Fibroblast of peridontal ligament (primary cell): ENCODE measurements around the gene VIPR1.

ENCODE experiments used
- DNase-seq: peaks from one replicate; pipeline ENCODE4 v3.0.0-alpha.2; 2010; ENCODE audit errors: extremely low read depth

The VIPR1 gene

DNA sequence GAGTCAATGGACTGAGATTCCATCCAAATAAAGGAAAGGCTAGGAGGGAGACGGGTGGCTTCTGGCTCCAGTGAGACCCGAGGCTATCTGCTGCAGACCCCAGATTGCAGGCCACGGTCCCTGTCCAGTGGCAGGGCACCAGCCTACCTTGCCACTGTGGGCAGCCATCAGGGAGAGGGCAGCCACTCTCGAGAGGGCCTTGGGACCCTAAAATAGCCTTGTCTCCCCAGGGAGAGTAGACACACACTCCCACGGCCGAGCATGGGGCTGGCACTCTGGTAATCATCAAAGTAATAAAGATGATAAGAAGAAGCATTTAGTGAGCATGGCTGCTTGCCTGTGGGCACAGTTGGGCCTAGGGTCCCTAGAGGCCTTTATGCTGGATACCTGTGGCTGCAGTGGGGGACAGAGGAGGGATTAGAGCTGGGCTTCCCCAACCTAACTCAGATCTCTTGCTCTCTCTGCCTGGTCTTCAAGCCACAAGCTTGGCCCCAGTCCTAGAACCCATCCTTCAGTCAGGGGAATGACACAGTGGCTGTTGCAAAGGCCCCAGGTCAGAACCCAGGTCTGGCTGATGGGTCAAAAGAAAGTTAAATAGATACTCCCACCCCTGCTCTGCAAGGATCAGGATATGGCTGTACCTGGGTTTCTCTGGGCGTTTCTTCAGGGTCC lies 9.2 kb upstream of the VIPR1 start:
- no peak for DNase-seq

DNA sequence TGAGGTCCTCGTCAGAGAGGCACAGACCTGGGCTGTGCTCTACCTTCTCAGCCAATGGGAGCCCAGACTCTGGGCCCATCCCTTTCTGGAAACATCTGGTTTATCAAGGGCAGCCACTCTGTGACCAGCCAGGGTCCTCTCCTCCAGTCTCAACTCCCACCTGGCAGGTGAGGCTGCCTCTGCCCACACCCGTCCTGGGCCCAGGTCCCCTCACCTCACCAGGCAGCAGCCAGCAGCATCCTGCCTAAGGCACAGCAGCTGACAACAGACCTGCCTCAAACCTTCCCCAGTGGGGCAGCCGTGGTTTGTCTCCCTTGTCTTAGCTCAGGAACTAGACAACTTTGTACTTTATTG lies 8.7 kb upstream of the VIPR1 start:
- DNase-seq = no peak

DNA sequence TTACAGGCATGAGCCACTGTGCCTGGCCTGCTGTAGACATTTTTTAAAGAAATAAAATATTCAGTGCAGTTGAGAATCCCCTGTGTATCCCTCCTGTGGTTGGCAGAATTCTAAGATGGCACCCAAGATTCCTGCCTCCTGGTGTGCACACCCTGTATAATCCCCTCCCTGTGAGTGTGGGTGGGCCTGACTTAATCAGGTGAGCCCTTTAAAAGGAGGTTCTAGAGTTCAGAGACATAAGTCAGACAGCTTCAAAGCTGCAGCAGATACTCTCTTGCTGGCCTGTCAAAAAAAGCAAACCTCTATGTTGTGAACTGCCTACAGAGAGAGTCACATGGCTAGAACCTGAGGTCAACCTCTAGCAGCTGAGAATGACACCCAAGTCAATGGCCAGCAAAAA lies 7.0 kb upstream of the VIPR1 start:
- no peak for DNase-seq

DNA sequence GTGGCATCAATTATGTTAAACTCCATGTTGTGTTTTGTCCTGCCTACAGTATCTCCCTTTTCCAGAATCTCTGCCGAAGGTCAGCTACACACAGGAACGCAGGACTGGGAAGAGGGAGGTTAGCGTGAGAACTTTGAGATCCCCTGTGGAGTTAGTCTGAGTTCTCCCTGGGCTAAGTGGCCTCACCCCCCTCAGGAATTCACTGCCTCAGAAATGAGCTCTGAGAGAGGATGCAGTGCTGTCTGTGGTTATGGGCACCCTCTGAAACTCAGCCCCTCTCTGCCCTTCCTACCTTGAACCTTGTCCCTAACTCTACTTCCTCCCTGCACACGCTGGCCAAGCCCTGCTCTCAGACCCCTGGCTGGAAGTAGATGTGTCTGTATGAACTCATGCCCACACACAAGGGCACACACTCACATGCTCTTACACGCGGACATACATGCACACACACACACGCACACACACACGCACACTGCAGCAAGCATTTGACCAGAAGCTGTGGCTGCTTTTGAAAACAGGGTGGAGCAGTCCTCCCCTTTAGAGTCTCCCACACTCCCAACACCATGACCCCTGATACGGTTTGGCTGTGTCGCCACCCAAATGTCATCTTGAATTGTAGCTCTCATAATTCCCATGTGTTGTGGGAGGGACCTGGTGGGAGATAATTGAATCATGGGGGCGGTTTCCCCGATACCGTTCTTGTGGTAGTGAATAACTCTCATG lies 5.3 kb upstream of the VIPR1 start:
- DNase-seq = peak; percentile 3

DNA sequence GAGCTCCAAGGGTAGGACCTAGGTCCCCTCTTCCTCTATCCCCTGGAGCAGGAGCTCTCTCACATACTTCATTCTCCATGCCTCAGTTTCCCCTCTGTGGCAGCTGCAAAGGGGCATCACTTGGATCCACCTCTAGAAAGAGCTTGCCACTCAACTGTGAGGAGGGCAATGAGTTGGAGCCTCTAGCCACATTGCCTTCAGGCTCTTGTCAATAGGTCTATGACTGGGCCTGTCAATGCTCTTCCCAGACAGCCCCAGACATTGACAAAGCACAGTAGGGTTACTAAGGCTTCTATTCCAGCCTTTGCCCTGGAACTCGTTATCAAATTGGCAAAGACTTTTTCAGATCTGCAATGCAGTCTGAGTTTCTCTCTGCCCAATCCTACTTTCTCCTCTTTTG lies 4.4 kb upstream of the VIPR1 start:
- DNase-seq = no peak

DNA sequence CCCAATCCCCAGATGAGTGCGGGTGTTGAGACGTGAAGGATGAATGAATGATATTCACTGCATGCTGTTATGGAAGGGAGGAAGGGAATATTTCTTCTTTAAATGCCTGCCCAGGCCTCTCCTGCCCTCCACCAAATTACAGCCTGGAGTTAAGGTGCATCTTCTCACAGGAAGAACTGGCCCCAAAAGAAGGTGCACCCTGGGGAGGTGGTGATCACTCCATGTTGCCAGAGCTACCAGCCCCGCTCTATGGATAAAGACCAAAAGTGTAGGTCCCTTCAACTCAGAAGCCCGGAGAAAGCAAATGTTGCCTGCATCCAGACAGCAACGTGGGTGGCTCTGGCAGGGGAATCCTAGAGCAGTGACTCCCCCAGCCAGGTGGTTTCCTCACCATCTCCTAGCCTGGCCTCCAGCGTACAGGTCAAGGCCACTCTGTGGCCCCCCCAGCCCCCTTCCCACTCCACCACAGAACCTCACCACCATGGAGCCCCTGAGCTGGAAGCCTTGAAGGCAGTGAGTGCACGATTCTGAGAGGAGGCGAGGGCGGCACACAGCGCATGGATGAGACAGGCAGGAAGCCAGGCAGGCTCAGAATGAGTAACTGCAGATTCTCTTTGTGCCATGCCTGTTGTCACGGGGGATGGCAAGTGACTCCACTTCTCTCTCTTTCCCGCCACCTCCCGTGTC lies 3.5 kb upstream of the VIPR1 start:
- no peak for DNase-seq

DNA sequence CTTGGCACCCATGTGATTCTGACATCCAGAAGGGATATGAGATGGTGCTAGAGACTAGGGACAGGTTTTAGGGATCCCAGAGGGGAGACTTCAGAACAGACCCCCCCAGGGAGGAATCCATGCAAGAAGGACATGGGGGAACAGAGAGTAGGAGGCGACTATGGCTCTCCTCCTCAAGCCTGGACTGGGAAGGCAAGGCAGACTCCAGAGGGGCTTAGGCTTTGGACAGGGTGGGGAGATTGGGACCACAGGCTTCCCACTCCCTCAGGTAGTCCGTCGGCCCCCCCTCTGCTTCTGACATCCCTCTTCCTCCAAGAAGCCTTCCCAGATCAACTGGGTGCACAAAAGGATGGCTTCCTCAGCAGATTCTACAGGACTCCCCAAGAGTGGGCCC lies 3.0 kb upstream of the VIPR1 start:
- DNase-seq = no peak

DNA sequence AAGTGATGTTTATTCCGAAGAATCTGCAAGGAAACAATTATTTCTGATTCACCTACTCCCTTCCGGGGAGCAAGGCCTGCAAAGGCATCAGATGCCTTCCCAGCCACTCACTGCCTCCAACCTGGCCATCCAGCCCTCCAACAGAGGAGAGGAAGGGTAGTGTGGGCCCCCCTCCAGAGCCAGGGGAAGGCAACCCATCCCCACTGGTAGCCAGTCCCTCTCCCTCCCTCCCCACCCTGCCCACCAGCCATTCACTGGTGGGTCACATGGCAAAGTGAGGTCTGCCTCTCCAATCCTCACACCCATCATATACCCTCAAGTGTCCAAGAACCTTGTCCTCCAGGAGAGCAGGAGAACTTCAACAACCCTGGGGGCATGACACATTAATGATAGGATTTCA lies 2.4 kb upstream of the VIPR1 start:
- no peak for DNase-seq

DNA sequence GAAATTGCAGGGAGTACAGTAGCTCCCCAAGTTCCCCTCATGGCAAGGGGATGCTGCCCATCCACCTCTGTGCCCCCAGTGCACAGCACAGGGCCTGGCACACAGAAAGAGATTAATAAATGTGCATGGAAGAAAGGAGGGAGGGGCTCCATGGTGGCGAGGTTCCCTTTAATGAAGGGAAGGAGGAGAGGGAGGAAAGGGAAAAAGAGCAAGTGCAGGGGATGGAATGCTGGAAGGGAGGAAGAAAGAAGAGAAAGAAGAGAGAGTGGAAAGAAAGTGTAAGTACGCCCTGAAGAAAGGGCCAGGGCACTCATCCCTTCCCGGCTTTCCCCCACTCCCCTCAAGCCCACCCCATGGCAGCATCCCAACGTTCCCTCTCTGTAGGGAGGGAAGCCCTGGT lies 1.5 kb upstream of the VIPR1 start:
- DNase-seq = no peak

DNA sequence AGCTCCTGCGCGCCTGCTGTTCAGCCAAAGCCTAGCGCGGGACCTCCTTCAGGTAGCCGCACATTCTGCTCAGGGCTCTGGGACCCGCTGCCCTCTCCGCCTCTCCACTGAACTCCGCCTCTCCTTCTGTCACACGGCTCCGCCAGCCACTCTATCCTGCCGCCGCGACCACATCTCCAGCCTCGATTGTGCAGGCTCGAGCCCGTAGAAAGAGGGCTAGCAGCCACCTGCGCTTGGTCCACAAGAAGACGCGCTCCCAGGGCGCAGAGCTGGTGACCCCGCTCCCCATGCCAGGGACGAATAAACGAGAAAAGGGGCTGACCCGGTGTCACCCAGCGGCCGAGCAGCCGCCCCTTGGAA lies 1.1 kb upstream of the VIPR1 start:
- no peak for DNase-seq

DNA sequence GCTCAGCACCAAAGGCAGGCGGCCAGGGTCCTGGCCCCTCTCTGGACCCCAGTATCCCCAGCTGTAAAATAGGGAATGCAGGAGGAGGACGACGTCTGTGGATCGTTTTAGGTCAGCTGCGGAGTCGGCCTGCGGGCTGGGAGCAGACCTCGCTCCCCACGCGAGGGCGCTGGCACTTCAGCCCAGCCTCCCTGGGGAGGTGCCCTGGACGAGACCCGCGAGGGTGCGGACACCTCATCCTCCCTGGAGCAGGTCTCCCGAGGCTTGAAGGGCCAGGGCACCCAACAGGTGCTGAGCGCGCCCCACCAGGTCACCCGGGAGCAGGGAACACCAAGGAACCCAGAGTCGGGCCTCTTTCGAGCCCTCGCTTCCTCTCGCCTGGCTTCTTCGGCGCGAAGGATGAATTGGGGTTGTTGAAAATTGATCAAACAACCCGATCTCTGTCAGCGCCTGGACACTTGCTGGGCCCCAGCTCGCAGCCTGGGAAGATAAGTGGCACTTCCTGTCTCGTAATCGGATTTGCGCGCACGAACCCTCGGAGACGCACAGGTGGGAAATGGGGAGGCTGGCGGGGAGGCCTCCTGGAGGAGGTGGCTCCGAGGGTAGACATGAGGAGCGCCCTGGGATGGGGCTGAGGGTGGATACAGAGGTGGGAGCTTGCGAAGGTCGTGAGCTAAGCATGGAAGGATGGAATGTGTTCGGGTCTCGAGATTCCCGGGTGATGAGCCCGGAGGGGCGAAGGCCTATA lies 588 bp upstream of the VIPR1 start:
- no peak for DNase-seq

DNA sequence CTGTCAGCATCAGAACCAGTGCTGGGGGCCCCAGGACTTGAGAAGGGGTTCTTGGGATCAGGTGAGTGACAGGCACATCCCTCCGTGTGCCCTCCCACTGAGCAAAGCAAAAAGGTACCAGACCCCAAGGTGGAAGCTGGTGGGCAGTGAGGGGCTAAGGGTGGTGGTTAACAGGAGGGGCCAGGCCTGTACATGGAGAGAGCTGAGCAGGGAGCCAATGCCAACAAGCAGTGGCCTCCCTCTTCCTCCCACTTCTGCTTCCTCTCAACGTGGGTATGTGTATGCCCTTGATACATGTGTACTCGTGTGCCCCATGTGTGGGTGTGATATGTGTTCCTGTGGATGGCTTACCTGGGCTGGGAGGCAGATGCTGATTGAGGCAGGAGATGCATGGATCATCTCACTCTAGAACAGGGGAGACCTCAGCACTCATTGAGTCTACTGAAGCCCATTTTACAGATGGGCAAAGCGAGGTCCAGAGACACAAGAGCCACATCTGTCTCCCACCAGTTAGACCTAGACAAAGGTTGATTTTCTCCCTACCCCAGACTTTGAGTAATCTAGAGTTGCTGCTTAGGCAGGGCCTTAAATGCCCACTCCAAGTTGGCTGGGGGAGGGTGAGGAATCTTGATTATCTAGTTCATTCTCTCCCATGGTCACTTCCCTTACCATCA lies 945 bp downstream of the VIPR1 start:
- no peak for DNase-seq

DNA sequence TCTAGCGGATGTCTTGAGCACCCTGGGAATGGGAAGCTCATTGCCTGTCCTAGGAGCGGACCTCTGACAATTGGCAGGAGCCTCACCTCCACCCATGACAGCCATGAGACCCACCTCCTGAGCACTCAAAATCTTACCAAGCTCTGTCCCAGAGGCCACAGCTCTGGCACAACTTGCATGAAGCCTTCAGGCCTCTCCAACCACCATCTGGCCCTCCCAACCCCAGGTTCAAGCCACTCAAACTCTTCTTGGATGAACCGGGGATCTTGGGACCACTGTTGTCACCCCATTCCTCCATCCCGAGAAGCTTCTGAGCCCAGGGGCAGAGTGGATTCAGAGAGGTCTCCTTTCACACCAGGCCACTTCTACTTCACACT lies 1.5 kb downstream of the VIPR1 start:
- no peak for DNase-seq

DNA sequence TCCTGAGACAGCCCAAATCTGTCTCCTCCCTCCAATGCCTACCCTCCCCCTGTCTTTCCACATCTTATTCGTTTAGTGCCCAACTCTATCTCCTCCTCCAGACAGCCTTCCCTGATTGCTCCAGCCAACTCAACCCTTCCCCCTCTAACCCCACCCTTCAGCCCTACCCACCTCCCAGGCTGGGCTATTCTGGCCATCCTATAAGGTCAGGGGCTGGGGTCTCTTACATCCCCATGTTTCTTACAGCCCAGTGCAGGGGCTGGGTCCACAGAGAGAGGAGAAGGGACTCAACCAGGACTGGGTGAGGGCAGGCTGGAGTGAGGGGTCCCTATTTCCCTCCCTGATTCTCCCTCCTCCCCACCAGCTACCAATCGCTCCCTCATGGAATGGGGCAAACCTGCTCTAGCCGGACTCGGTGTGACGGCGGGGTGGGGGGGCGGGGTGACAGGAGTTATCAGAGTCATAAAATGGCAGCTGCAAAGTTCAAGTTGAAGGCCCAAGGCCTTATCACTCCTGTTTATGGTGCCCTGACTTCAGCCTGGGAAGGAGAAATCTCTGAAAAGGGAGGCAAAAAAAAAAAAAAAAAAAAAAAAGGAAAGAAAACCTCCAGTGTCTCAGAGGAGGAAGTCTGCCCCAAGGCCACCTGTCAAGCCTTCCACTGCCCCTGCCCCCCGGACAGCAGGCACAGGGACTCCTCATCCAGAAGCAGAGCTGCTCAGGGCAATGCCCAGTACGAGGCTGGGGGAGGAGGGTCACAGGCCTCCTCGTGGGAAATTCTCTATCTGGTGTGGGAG lies 2.1 kb downstream of the VIPR1 start:
- DNase-seq = no peak

DNA sequence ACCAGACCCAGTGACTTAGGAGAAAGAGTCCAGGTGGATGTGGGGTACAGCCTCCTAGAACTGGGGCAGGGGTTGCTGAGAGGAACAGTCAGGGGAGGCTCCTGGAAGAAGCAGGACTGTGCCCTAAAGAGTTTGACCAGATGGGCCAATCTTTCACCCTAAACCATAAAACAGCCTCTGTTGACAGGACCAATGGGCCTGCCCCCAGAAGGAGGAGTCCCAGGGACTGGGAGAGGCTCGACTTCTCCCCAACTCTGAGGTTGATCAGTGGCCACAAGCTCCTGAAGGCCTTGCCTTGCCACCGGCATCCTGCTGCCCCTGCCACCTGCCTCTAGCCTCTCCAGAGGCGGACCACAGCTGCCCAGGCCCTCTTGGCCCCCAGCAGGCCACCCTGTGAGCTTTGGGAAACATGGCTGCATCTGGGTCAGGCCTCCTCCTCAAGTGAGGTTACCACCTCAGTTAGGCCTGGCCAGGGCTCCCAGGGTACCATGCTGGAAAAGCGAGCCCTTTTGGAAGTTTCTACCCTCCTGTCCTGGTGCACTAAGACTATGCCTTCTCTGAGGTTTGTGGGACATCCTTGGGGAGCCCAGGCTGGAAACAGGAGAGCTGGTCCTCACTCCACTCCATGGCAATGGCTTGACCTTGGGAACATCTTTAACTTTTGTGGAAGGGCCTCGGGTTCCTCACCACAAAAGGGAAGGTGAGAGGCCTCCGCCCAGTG lies 2.8 kb downstream of the VIPR1 start:
- no peak for DNase-seq

DNA sequence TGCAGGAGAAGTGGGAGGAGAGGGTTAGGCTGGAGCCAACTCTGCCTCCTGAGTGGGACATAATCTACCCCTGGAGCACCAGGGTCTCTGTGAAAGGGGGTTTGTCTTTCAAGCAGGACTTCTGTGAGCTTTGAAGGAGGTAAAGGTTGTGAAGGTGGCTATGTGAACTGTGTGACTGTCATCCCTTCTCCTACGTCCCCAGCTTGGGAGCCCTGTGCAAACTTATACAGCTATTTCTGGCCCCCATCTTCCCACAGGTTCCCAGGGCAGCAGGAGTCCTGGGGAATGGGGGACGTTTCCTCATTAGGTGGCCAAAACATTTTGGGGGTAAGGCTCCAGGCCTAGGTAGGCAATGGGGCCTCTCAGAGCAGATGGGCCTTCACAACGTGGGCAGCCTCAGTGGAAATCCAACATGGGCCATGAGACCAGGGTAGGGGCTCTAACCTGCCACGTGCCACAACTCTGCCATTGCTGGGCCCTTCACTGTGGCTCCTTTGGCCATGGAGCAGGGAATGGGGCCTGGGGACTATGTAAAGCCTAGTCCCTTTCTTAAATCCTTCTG lies 3.5 kb downstream of the VIPR1 start:
- no peak for DNase-seq

DNA sequence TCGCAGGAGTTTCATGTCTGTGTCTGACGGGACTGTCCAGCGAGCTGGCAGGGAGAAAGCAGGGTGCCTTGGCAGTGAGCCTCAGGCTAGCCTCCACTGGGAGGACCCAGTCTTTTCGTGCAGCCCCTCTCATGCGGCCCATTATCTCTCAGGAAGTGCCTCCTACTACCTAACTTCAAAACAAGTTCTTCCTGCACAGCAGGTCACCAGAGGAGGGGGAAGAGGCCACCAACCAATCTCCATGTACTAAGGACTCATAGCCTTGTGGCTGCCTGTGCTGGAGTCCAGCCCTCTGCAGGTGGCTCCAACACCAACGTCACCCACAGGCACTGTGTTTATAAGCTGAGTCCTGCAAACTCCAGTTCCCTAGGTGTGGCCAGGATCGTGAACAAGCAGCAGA lies 4.8 kb downstream of the VIPR1 start:
- DNase-seq = no peak

DNA sequence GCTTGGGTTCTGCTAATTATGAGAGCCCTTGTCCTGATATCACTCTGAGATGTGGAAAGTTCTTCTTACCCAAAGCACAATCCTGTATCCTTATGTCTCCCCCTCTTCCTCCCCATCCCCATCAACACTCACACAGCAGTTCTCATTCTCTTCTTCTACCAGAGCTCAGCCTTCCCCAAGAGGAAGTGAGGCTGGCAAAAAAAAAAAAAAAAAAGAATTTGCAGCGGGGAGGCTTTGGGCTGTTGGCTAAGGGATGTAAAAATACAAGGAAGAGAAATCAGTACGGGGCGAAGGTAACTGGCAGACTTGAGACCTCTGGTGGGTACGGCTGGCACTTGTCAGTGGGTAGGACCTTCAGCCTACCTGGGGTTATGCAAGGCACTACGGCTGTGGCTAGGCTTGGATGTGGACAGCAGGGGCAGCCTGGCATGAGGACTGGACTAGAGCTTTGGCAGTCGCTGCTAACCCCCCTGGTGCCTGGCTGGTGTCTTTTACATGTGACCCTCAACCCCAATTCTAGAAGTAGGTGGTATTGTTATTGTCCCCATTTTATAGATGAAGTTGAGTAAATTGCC lies 5.4 kb downstream of the VIPR1 start:
- DNase-seq = no peak

DNA sequence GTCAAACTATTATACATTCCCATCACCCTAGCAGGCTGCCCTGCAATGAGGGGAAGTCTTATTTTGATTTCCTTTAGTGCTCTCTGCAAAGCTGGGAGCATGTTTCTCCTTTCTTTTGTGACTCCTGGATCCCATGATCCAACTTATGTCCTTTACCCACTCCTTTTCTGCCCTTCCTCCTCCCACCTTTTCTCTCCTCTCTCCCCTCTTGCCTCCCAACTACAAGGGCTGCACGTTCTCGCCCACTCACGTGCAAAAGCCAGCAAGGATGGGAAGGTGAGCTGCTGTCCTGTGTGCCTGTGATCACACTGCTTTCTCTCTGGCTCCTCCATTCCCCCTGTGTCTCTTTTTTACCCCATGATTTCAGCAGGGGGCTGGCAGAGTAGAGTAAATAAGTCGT lies 6.1 kb downstream of the VIPR1 start:
- DNase-seq = no peak

DNA sequence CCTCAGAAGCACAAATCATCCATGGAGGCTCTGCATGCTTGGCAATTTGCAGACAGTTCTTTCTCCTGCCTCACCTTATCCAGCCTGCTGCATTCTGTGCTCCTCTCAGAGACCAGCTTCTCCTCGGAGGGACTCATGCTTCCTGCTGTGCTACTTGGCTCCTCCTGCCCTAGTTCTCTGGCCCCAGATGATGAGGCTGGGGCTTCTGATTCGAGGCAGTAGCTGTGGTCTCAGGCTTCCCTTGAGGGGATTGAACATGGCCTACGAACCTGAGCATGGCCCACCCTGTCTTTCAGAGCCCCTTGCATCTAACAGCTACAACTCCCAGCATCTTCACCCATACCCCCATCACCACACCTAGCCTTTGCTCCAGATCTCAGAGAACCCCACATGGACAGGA lies 6.7 kb downstream of the VIPR1 start:
- no peak for DNase-seq
